K562 (cell line): ENCODE measurements around the gene PLK4. TPM values are rescaled to one million over a fixed set of nuclear protein-coding genes. Genes with fewer than 3 reads are reported as not detected.

Source experiments
- BCL6 ChIP-seq: fragments of 250-450 bp; sonication (Bioruptor Pico); IDR thresholded peaks from 2 replicates; pipeline ENCODE4 v1.4.0; 2020
- CAMTA2 ChIP-seq: fragments of 250-450 bp; sonication (Bioruptor Pico); conservative IDR thresholded peaks from 2 replicates; pipeline ENCODE4 v1.5.1; 2022
- CBFA2T3 ChIP-seq: fragments of 450-650 bp; IDR thresholded peaks from 2 replicates; pipeline ENCODE4 v1.6.1; 2017
- CBX8 ChIP-seq: fragments of 200-600 bp; sonication (generic); IDR thresholded peaks from 2 replicates; pipeline ENCODE4 v1.6.1; 2012; ENCODE audit warnings: borderline replicate concordance, mixed run types, low read depth, mild to moderate bottlenecking, moderate library complexity, mixed read lengths, low read length, control low read depth, inconsistent platforms; ENCODE audit not compliant: poor library complexity, severe bottlenecking; ENCODE audit errors: extremely low read depth
- CREB5 ChIP-seq: fragments of 250-450 bp; sonication (Bioruptor Pico); IDR thresholded peaks from 2 replicates; pipeline ENCODE4 v1.5.0; 2020; ENCODE audit warnings: mild to moderate bottlenecking
- DACH1 ChIP-seq: fragments of 450-650 bp; IDR thresholded peaks from 2 replicates; pipeline ENCODE4 v1.6.1; 2018; ENCODE audit not compliant: partially characterized antibody
- FOXA3 ChIP-seq, 2 experiments: fragments of 450-650 bp in 1 of 2; sonication (generic) in 1 of 2; formaldehyde crosslinking; IDR thresholded peaks in 1 of 2; conservative IDR thresholded peaks in 1 of 2; 2 replicates each; pipeline versions ENCODE4 v1.4.0 to v1.8.0; 2020 to 2022; ENCODE audit warnings: mild to moderate bottlenecking in 2 of 2, missing genetic modification reagents in 1 of 2
- GATAD2A ChIP-seq: fragments of 450-650 bp; IDR thresholded peaks from 2 replicates; pipeline ENCODE4 v1.6.1; 2017
- IRF2 ChIP-seq: sonication (generic); formaldehyde crosslinking; IDR thresholded peaks from 2 replicates; pipeline ENCODE4 v1.8.1; 2022; ENCODE audit warnings: mild to moderate bottlenecking, missing genetic modification reagents
- KLF6 ChIP-seq: fragments of 250-450 bp; sonication (Bioruptor Pico); IDR thresholded peaks from 2 replicates; pipeline ENCODE4 v1.4.0; 2020; ENCODE audit warnings: mild to moderate bottlenecking, moderate library complexity, borderline replicate concordance
- L3MBTL2 ChIP-seq: fragments of 450-650 bp; IDR thresholded peaks from 2 replicates; pipeline ENCODE4 v1.6.1; 2016; ENCODE audit warnings: mild to moderate bottlenecking, moderate library complexity
- MCM2 ChIP-seq: fragments of 450-650 bp; IDR thresholded peaks from 2 replicates; pipeline ENCODE4 v1.6.1; 2017; ENCODE audit warnings: low read depth, mild to moderate bottlenecking
- MYBL2 ChIP-seq, 2 experiments: fragments of 450-650 bp in 1 of 2; sonication (generic) in 1 of 2; formaldehyde crosslinking in 1 of 2; IDR thresholded peaks; 2 replicates each; pipeline versions ENCODE4 v1.6.1 to v1.8.1; 2017 to 2022; ENCODE audit warnings: borderline replicate concordance in 1 of 2, inconsistent platforms in 1 of 2, low read depth in 1 of 2, mild to moderate bottlenecking in 1 of 2, missing genetic modification reagents in 1 of 2, moderate library complexity in 1 of 2
- NR2C2 ChIP-seq, 2 experiments: fragments of 200-800 bp in 1 of 2; sonication (Bioruptor generic) in 1 of 2; sonication (generic) in 1 of 2; formaldehyde crosslinking in 1 of 2; IDR thresholded peaks; 2 replicates each; pipeline versions ENCODE4 v1.6.1 to v1.8.0; 2016 to 2022; ENCODE audit warnings: mild to moderate bottlenecking in 1 of 2, missing compliant biosample characterization in 1 of 2, missing genetic modification characterization in 1 of 2, missing genetic modification reagents in 1 of 2
- OTX1 ChIP-seq: fragments of 450-650 bp; formaldehyde crosslinking; IDR thresholded peaks from 2 replicates; pipeline ENCODE4 v1.4.0; 2022; ENCODE audit warnings: mild to moderate bottlenecking
- PPARD ChIP-seq: fragments of 250-450 bp; sonication (Bioruptor Pico); IDR thresholded peaks from 2 replicates; pipeline ENCODE4 v1.8.0; 2022; ENCODE audit warnings: inconsistent platforms, mild to moderate bottlenecking, moderate library complexity
- SIRT6 ChIP-seq: IDR thresholded peaks from one replicate; pipeline ENCODE4 v1.6.1; 2012; ENCODE audit warnings: low read depth, mild to moderate bottlenecking, control low read depth, inconsistent platforms, low read length, moderate library complexity
- SIX5 ChIP-seq, 2 experiments: IDR thresholded peaks; 2 replicates each; pipeline ENCODE4 v1.6.1; 2011; ENCODE audit warnings: low read length in 2 of 2, borderline replicate concordance in 1 of 2, low read depth in 1 of 2, mild to moderate bottlenecking in 1 of 2, moderate library complexity in 1 of 2; ENCODE audit not compliant: insufficient read depth in 1 of 2
- SMARCA4 ChIP-seq: fragments of 450-650 bp; IDR thresholded peaks from 2 replicates; pipeline ENCODE4 v1.6.1; 2016
- TEAD1 ChIP-seq, 2 experiments: fragments of 450-650 bp in 1 of 2; sonication (generic) in 1 of 2; formaldehyde crosslinking; IDR thresholded peaks; 2 replicates each; pipeline versions ENCODE4 v1.4.0 to v1.8.0; 2020 to 2022; ENCODE audit warnings: mild to moderate bottlenecking in 2 of 2, missing genetic modification reagents in 1 of 2
- ZFP36 ChIP-seq: fragments of 150-350 bp; IDR thresholded peaks from 2 replicates; pipeline ENCODE4 v1.6.1; 2018; ENCODE audit warnings: low read length, low read depth; ENCODE audit not compliant: partially characterized antibody
- ZNF274 ChIP-seq: IDR thresholded peaks from 2 replicates; pipeline ENCODE4 v1.6.1; 2011; ENCODE audit warnings: low read depth, mild to moderate bottlenecking, low read length, moderate library complexity, borderline replicate concordance
- ZNF277 ChIP-seq: fragments of 250-450 bp; sonication (Bioruptor Pico); IDR thresholded peaks from 2 replicates; pipeline ENCODE4 v1.8.0; 2022; ENCODE audit warnings: inconsistent platforms, mild to moderate bottlenecking, moderate library complexity, borderline replicate concordance
- polyA plus RNA-seq, 8 experiments: library from polyadenylated mRNA; depleted of rRNA in 4 of 8; stranded (reverse) in 5 of 8; unstranded in 3 of 8; fragments of >200 nt; fragmentation: Nextera tagmentation in 2 of 8; fragmentation: Illumina TruSeq in 1 of 8; extraction: Ambion mirVana in 2 of 8; extraction: Trizol in 1 of 8; gene quantifications; 2 replicates each; pipeline versions ENCODE4 v1.2.1 to v1.2.3, GENCODE V29; 2011 to 2014; ENCODE audit warnings: inconsistent platforms in 1 of 8, missing spikeins in 1 of 8
- total RNA-seq, 7 experiments: library from RNA; depleted of rRNA in 6 of 7; stranded (reverse); fragments of >200 nt in 6 of 7; fragmentation: Illumina TruSeq in 2 of 7; extraction: Trizol in 2 of 7; gene quantifications; 2 replicates each; pipeline versions ENCODE4 v1.2.1 to v1.2.3, GENCODE V29; 2011 to 2021; ENCODE audit warnings: low replicate concordance in 1 of 7
- TF ChIP-seq, protein P1 (sequence below): fragments of 450-650 bp; formaldehyde crosslinking; IDR thresholded peaks from 2 replicates; pipeline ENCODE4 v1.4.0; 2022; ENCODE audit warnings: missing genetic modification characterization

The PLK4 gene
- total and polyA plus RNA-seq, 9 of the 15 experiments (the other 6 are each of a cell fraction or from before 2014, with no cell fraction given) = 16.2 to 95.3 (median 54.3) TPM

DNA sequence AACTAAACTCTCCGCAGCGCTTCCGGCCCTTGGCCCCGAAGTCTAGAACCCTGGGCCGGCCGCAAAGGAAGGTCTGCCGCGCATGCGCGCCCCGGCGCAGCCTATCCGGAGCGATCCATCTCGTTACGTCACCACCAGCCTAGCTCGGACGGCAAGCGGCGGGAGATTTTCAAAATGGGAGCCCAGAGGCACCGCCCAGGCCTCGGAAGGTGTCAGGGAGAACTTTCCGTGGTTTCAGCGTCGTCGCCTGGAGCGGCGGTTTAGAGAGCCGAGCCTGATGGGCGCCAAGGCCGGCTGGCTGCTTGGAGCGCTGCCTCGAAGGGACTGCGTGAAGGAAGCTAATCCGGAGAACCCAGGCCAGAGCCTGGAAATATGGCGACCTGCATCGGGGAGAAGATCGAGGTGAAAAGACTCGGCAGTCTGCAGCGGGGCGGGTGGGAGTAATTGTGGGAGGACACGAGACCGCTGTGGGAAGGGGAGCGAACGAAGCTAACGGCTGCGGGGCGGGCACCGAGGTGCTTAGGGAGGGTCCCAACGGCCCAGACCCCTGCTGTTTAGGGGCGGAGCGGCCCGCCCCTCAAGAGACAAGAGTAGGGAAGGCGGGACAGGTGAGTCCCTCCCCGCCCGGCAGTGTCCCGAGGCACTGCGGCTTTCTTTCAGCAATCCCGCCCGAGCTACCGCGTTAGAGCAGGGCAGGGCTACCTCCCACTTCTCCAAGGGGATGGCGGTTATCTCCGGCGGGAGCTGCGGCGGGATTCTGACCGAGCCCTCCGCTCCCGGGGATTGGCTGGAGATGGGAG is at the start of gene PLK4 (continued):
- TF ChIP-seq CREB5 = no peak
- no peak for TF ChIP-seq ZNF274
- peak; percentile 55 for TF ChIP-seq L3MBTL2
- TF ChIP-seq TEAD1 (CRISPR knock-in tag; IDR thresholded peaks at IDR 0.05) = peak in 1 of 2 experiments; percentile 70; a peak in 2 of 4 replicates
- no peak; a peak in 1 of 4 replicates for TF ChIP-seq FOXA3 (CRISPR knock-in tag; conservative IDR thresholded peaks at IDR 0.05 in 1 of 2, IDR thresholded peaks at IDR 0.05 in 1 of 2)
- no peak for TF ChIP-seq ZNF277 (CRISPR knock-in tag)
- no peak for TF ChIP-seq NR2C2 (CRISPR knock-in tag; IDR thresholded peaks at IDR 0.05)
- 0 out of 2 replicates have a peak, but pooled peaks have one; percentile 1 for TF ChIP-seq NR2C2 (tag; IDR thresholded peaks at IDR 0.05)
- TF ChIP-seq SIRT6 = peak; percentile 70
- no peak for TF ChIP-seq CAMTA2 (CRISPR knock-in tag)
- TF ChIP-seq IRF2 = no peak
- TF ChIP-seq MYBL2 (IDR thresholded peaks at IDR 0.05; ENCODE audit: low read depth) = peak; percentile 92
- TF ChIP-seq MYBL2 (CRISPR knock-in tag; IDR thresholded peaks at IDR 0.05; ENCODE audit: borderline replicate concordance) = no peak
- no peak for TF ChIP-seq SMARCA4
- TF ChIP-seq ZFP36 = no peak
- TF ChIP-seq CBX8 = no peak
- no peak for TF ChIP-seq BCL6 (CRISPR knock-in tag)
- TF ChIP-seq PPARD = no peak
- TF ChIP-seq CBFA2T3 = no peak
- TF ChIP-seq, protein P1, sequence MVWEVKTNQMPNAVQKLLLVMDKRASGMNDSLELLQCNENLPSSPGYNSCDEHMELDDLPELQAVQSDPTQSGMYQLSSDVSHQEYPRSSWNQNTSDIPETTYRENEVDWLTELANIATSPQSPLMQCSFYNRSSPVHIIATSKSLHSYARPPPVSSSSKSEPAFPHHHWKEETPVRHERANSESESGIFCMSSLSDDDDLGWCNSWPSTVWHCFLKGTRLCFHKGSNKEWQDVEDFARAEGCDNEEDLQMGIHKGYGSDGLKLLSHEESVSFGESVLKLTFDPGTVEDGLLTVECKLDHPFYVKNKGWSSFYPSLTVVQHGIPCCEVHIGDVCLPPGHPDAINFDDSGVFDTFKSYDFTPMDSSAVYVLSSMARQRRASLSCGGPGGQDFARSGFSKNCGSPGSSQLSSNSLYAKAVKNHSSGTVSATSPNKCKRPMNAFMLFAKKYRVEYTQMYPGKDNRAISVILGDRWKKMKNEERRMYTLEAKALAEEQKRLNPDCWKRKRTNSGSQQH (CRISPR knock-in tag) = no peak
- no peak for TF ChIP-seq OTX1 (CRISPR knock-in tag)
- no peak for TF ChIP-seq GATAD2A
- peak; percentile 46; the same call in 1 of the 2 replicates for TF ChIP-seq KLF6 (CRISPR knock-in tag)
- no peak for TF ChIP-seq DACH1
- TF ChIP-seq MCM2 = no peak
- no peak for TF ChIP-seq SIX5 (IDR thresholded peaks at IDR 0.05; ENCODE audit: borderline replicate concordance in 1 of 2, insufficient read depth in 1 of 2, low read depth in 1 of 2, low read length in 2 of 2)
